A673 (cell line): Measurements from ENCODE around the gene DPF3. TPM values are rescaled to one million over a fixed set of nuclear protein-coding genes. Genes with fewer than 3 reads are reported as not detected.

Experiments used
- BruUV-seq: library from RNA; stranded (reverse); fragments of 400-500 nt; replicated peaks from 2 replicates; lab custom pipeline; 2021; lab: Mats Ljungman, UMichigan
- CTCF ChIA-PET: fragments of 300-600 bp; sonication (Branson Sonifier 250); formaldehyde crosslinking; loops from one replicate; lab custom pipeline; 2022; ENCODE audit warnings: antibody characterized with exemption; lab: Charles Lee
- POLR2A ChIA-PET: fragments of 300-600 bp; sonication (Branson Sonifier 250); formaldehyde crosslinking; loops from one replicate; lab custom pipeline; 2022; ENCODE audit warnings: antibody characterized with exemption; ENCODE audit not compliant: low non-redundant PET; lab: Charles Lee
- DNase-seq: peaks from one replicate; pipeline ENCODE4 v3.0.0-alpha.2; 2015; ENCODE audit warnings: low spot score
- H3K27ac ChIP-seq: fragments of 200-600 bp; sonication (generic); 2 replicates; pipeline ENCODE4 v1.5.1; 2016; ENCODE audit warnings: mixed run types, low read depth, mild to moderate bottlenecking, mixed read lengths, antibody characterized with exemption, low read length; ENCODE audit not compliant: poor library complexity, severe bottlenecking
- H3K27me3 ChIP-seq: fragments of 200-600 bp; sonication (generic); replicated peaks from 2 replicates; pipeline ENCODE4 v1.6.1; 2017; ENCODE audit warnings: mixed run types, low read depth, mild to moderate bottlenecking, mixed read lengths, antibody characterized with exemption, low read length; ENCODE audit not compliant: insufficient read depth, poor library complexity
- H3K36me3 ChIP-seq: fragments of 200-600 bp; sonication (generic); 2 replicates; pipeline ENCODE4 v1.6.1; 2016; ENCODE audit warnings: mixed run types, mild to moderate bottlenecking, mixed read lengths, antibody characterized with exemption, low read length; ENCODE audit not compliant: insufficient read depth, poor library complexity, severe bottlenecking
- H3K4me1 ChIP-seq: fragments of 200-600 bp; sonication (generic); 2 replicates; pipeline ENCODE4 v1.6.1; 2017; ENCODE audit warnings: mixed run types, mild to moderate bottlenecking, mixed read lengths, antibody characterized with exemption, low read length; ENCODE audit not compliant: insufficient read depth, poor library complexity, severe bottlenecking
- H3K4me3 ChIP-seq: fragments of 200-600 bp; sonication (generic); 2 replicates; pipeline ENCODE4 v1.5.1; 2016; ENCODE audit warnings: low read depth, mixed run types, mild to moderate bottlenecking, mixed read lengths, low read length; ENCODE audit not compliant: poor library complexity, severe bottlenecking
- H3K9me3 ChIP-seq: fragments of 200-600 bp; sonication (generic); 2 replicates; pipeline ENCODE4 v1.6.1; 2016; ENCODE audit warnings: mixed run types, low read depth, mild to moderate bottlenecking, mixed read lengths, antibody characterized with exemption, low read length; ENCODE audit not compliant: poor library complexity, severe bottlenecking
- EZH2 ChIP-seq: fragments of 200-600 bp; sonication (generic); IDR thresholded peaks from 2 replicates; pipeline ENCODE4 v1.6.1; 2017; ENCODE audit warnings: borderline replicate concordance, low read depth, mild to moderate bottlenecking, mixed read lengths, antibody characterized with exemption, low read length; ENCODE audit not compliant: poor library complexity, severe bottlenecking
- intact Hi-C: fragments of 100-400 bp; cut with micrococcal nuclease; formaldehyde crosslinking; loops from one replicate; pipeline ENCODE4 v1.10.0; 2022; ENCODE audit not compliant: unreplicated experiment
- total RNA-seq: library from RNA; stranded (reverse); gene quantifications from 2 replicates; pipeline ENCODE4 v1.2.3, GENCODE V29; 2021
- TF ChIP-seq, protein P1 (sequence below): fragments of 300-800, 200-600 bp; sonication (generic); conservative IDR thresholded peaks from 2 replicates; pipeline ENCODE4 v1.5.1; 2017; ENCODE audit warnings: low read depth, mild to moderate bottlenecking, antibody characterized with exemption, low read length, moderate library complexity, mixed read lengths

The DPF3 gene
- total RNA-seq, 1 experiment from 2014 or later, result 15.7 TPM

DNA sequence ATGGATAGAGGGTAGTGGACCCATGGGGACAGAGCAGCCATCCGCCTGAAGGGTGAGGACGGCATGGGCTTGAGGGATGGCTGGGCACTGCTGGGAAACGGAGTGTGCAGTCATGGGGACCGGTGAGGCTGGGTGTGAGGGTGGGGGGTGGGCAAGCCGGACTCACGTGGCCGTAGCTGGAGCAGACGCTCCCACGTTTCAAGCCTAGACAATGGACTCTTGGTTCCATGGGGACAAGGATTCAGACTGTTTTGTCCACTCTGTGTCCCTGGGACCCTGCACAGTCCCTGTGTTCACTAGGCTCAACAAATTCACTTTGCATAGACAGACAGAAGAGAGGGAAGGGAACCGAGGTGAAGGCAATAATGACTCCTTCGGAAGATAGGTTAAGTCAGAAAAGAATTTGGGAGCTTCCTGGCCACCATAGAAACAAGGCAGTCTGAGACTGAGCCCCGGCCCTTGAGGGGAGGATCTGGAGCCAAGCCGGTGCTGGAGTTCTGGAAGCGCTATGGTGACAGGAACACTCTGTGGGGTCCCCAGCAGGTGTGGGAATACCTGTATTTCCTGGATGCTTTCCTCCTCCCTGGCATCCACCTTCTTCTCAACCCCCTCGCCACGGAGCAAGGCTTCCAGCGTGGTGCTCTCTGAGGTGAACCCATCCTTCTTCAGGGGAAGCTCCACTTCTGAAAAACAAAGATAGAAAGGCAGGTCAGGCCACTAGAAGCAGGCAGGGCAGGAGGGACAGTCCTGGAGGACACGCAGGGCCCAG lies 162.5 kb downstream of the DPF3 start:
- CTCF ChIA-PET, result no interaction called here
- TF ChIP-seq, protein P1, sequence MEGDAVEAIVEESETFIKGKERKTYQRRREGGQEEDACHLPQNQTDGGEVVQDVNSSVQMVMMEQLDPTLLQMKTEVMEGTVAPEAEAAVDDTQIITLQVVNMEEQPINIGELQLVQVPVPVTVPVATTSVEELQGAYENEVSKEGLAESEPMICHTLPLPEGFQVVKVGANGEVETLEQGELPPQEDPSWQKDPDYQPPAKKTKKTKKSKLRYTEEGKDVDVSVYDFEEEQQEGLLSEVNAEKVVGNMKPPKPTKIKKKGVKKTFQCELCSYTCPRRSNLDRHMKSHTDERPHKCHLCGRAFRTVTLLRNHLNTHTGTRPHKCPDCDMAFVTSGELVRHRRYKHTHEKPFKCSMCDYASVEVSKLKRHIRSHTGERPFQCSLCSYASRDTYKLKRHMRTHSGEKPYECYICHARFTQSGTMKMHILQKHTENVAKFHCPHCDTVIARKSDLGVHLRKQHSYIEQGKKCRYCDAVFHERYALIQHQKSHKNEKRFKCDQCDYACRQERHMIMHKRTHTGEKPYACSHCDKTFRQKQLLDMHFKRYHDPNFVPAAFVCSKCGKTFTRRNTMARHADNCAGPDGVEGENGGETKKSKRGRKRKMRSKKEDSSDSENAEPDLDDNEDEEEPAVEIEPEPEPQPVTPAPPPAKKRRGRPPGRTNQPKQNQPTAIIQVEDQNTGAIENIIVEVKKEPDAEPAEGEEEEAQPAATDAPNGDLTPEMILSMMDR, result no peak
- no peak for TF ChIP-seq EZH2
- Histone ChIP-seq H3K36me3 (no peaks in the 10 kb centered on the region), H3K9me3 (no peaks in the 10 kb centered on the region), H3K27me3 (no peaks in the 10 kb centered on the region), H3K4me1 (peaks cover under 1% of the 10 kb centered on the region), H3K27ac (no peak overlapping the region), H3K4me3 (no peak overlapping the region)
- intact Hi-C loops, result no loop called here
- no TSS peak for BruUV-seq
- DNase-seq, result no peak
- POLR2A ChIA-PET, result no interaction called here

DNA sequence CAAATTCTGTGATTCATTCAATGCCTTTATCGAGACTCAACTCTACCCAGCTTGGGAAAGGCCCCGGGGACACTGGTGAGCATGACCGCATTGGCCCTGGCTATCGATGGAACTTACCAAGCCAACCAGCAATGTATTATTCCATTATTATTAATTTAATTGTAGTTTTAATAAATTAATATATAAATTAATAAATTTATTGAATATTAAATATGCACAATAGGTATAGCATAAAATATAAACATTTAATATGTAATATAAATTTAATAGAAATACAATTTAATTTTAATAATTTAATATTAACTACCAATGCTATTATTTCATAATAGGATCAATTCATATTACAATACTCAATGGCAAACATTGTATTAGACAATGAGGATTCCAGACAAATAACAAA lies 163.4 kb downstream of the DPF3 start:
- POLR2A ChIA-PET, result no interaction called here
- intact Hi-C loops, result no loop called here
- no peak overlapping the region for H3K27ac ChIP-seq
- H3K4me3 ChIP-seq, result no peak overlapping the region
- no peak for DNase-seq
- no peaks in the 10 kb centered on the region for H3K27me3 ChIP-seq
- CTCF ChIA-PET, result no interaction called here
- TF ChIP-seq, protein P1, result no peak
- TF ChIP-seq EZH2, result no peak
- BruUV-seq, result no TSS peak
- no peaks in the 10 kb centered on the region for H3K4me1 ChIP-seq
- H3K9me3 ChIP-seq, result no peaks in the 10 kb centered on the region
- H3K36me3 ChIP-seq, result no peaks in the 10 kb centered on the region

DNA sequence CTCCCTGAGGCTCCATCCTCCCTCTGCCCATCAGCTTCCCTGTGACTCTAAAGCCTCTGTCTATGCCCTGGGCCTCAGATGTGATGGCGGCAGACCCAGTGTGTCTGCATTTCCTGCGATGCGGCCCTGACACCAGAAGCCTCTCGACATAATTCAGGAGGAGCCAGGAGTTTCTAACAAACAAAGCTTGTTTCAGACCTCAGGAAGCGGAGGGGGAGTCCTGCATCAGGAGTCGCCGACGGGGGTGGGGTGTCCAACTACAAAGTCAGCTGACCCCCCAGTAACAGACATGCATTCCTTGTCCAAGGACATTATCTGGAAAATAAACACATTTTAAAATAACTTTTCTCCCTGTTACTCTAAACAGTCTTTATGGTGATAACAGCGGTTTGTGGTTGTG lies 167.5 kb downstream of the DPF3 start:
- ChIA-PET POLR2A (no interaction called here), CTCF (no interaction called here)
- Histone ChIP-seq H3K4me3 (no peak overlapping the region), H3K27ac (no peak overlapping the region), H3K36me3 (no peaks in the 10 kb centered on the region), H3K27me3 (no peaks in the 10 kb centered on the region), H3K4me1 (peaks cover 4% of the 10 kb centered on the region), H3K9me3 (no peaks in the 10 kb centered on the region)
- BruUV-seq, result no TSS peak
- intact Hi-C loops, result no loop called here
- TF ChIP-seq EZH2, result no peak
- TF ChIP-seq, protein P1, result no peak
- DNase-seq, result no peak
